Measurements from ENCODE around the gene AKAP1. TPM values are rescaled to one million over a fixed set of nuclear protein-coding genes. Genes with fewer than 3 reads are reported as not detected.

AKAP1 gene
- total and polyA plus RNA-seq, 2 donors (not counting 1 experiment from before 2014, with no cell fraction given), result 20.1 to 26.6 TPM

DNA sequence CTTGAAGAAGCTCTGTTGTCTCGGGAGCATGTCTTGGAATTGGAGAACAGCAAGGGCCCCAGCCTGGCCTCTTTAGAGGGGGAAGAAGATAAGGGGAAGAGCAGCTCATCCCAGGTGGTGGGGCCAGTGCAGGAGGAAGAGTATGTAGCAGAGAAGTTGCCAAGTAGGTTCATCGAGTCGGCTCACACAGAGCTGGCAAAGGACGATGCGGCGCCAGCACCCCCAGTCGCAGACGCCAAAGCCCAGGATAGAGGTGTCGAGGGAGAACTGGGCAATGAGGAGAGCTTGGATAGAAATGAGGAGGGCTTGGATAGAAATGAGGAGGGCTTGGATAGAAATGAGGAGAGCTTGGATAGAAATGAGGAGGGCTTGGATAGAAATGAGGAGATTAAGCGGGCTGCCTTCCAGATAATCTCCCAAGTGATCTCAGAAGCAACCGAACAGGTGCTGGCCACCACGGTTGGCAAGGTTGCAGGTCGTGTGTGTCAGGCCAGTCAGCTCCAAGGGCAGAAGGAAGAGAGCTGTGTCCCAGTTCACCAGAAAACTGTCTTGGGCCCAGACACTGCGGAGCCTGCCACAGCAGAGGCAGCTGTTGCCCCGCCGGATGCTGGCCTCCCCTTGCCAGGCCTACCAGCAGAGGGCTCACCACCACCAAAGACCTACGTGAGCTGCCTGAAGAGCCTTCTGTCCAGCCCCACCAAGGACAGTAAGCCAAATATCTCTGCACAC lies 21.2 kb downstream of the AKAP1 start:
- no peaks in the 10 kb centered on the region for H3K9me3 Mint-ChIP-seq (ENCODE audit: insufficient read depth)
- POLR2A ChIA-PET, result interaction anchor here (0.5 kb wide), 1 partner anchor 211 kb away, joined by 7 read pairs; no protein-coding TSS in a partner anchor
- no peak overlapping the region for H3K27ac Mint-ChIP-seq
- Histone ChIP-seq H3K9ac (ENCODE audit: low read length) (no peak overlapping the region), H3K27me3 (replicated peaks in 1 of 4; ENCODE audit: control extremely low read depth in 1 of 4, control insufficient read depth in 3 of 4, insufficient read depth in 4 of 4, low read length in 3 of 4) (no peaks in the 10 kb centered on the region), H3K36me3 (replicated peaks in 1 of 2; ENCODE audit: control extremely low read depth in 1 of 2, control insufficient read depth in 1 of 2, extremely low read depth in 1 of 2, insufficient read depth in 2 of 2, low read length in 1 of 2) (peaks cover 0 to 13% of the 10 kb centered on the region in 2 experiments), H3K9me3 (ENCODE audit: control extremely low read depth in 1 of 3, control insufficient read depth in 2 of 3, insufficient read depth in 1 of 3, low read length in 2 of 3) (no peaks in the 10 kb centered on the region), H3K4me1 (ENCODE audit: control insufficient read depth in 2 of 2, insufficient read depth in 2 of 2, low read length in 2 of 2) (peaks cover 12 to 14% of the 10 kb centered on the region in 2 donors), H4K20me1 (ENCODE audit: control insufficient read depth, insufficient read depth, low read length, poor library complexity, severe bottlenecking) (peaks cover 26% of the 10 kb centered on the region), H3K79me2 (ENCODE audit: control insufficient read depth, insufficient read depth, low read length) (peaks cover 34% of the 10 kb centered on the region), H3K4me2 (replicated peaks; ENCODE audit: low read depth, low read length, poor library complexity, severe bottlenecking) (no peak overlapping the region), H2AFZ (ENCODE audit: insufficient read depth, low read depth, low read length, poor library complexity, severe bottlenecking) (no peak overlapping the region), H3K27ac (ENCODE audit: low read length in 2 of 2) (no peak overlapping the region), H3K4me3 (ENCODE audit: control extremely low read depth in 1 of 5, extremely low read depth in 1 of 5, insufficient read depth in 1 of 5, low read depth in 2 of 5, low read length in 4 of 5) (no peak overlapping the region)
- WGBS (ENCODE audit: insufficient coverage), result 96% methylated on average over 17 of the region's 17 CpGs
- H3K4me1 Mint-ChIP-seq, result peaks cover 14% of the 10 kb centered on the region
- H3K27me3 Mint-ChIP-seq, result no peaks in the 10 kb centered on the region
- H3K4me3 Mint-ChIP-seq, result no peak overlapping the region
- intact Hi-C loops (cut with micrococcal nuclease), result no loop called here
- no peak for ATAC-seq (ENCODE audit: low read depth)
- CTCF ChIA-PET, result interaction anchor here (0.8 kb wide), 2 partner anchors 8 to 901 kb away, joined by 3 read pairs; no protein-coding TSS in a partner anchor
- no peak for DNase-seq
- no peak for TF ChIP-seq EZH2 (IDR thresholded peaks at IDR 0.05; ENCODE audit: borderline replicate concordance, insufficient read depth, low read depth, low read length, poor library complexity, severe bottlenecking)
- TF ChIP-seq, protein P1, sequence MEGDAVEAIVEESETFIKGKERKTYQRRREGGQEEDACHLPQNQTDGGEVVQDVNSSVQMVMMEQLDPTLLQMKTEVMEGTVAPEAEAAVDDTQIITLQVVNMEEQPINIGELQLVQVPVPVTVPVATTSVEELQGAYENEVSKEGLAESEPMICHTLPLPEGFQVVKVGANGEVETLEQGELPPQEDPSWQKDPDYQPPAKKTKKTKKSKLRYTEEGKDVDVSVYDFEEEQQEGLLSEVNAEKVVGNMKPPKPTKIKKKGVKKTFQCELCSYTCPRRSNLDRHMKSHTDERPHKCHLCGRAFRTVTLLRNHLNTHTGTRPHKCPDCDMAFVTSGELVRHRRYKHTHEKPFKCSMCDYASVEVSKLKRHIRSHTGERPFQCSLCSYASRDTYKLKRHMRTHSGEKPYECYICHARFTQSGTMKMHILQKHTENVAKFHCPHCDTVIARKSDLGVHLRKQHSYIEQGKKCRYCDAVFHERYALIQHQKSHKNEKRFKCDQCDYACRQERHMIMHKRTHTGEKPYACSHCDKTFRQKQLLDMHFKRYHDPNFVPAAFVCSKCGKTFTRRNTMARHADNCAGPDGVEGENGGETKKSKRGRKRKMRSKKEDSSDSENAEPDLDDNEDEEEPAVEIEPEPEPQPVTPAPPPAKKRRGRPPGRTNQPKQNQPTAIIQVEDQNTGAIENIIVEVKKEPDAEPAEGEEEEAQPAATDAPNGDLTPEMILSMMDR (IDR thresholded peaks at IDR 0.05), result no peak

DNA sequence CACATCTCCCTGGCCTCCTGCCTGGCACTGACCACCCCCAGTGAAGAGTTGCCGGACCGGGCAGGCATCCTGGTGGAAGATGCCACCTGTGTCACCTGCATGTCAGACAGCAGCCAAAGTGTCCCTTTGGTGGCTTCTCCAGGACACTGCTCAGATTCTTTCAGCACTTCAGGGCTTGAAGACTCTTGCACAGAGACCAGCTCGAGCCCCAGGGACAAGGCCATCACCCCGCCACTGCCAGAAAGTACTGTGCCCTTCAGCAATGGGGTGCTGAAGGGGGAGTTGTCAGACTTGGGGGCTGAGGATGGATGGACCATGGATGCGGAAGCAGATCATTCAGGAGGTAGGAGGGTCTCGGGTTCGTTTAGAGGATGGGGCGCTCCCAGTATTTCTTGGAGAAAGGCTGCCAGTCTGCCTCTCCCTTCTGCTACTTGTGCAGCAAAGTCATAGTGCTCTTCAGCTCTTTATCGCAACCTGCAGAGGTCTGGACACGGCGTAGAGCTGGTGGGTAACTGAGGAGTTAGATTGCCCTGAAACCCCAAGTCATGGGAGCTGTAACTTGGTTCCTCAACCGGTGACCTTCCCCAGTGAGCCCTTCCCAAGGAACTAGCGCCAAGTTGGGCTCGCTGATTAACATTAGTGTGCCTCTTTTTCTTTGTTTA lies 21.9 kb downstream of the AKAP1 start:
- H3K4me1 Mint-ChIP-seq, result peaks cover 8% of the 10 kb centered on the region
- H3K4me3 ChIP-seq (ENCODE audit: control extremely low read depth in 1 of 5, extremely low read depth in 1 of 5, insufficient read depth in 1 of 5, low read depth in 2 of 5, low read length in 4 of 5), result no peak overlapping the region
- peaks cover 0 to 13% of the 10 kb centered on the region in 2 experiments for H3K36me3 ChIP-seq (replicated peaks in 1 of 2; ENCODE audit: control extremely low read depth in 1 of 2, control insufficient read depth in 1 of 2, extremely low read depth in 1 of 2, insufficient read depth in 2 of 2, low read length in 1 of 2)
- no peaks in the 10 kb centered on the region for H3K27me3 ChIP-seq (replicated peaks in 1 of 4; ENCODE audit: control extremely low read depth in 1 of 4, control insufficient read depth in 3 of 4, insufficient read depth in 4 of 4, low read length in 3 of 4)
- H3K79me2 ChIP-seq (ENCODE audit: control insufficient read depth, insufficient read depth, low read length), result peaks cover 27% of the 10 kb centered on the region
- TF ChIP-seq, protein P1 (IDR thresholded peaks at IDR 0.05), result no peak
- no peak for TF ChIP-seq EZH2 (IDR thresholded peaks at IDR 0.05; ENCODE audit: borderline replicate concordance, insufficient read depth, low read depth, low read length, poor library complexity, severe bottlenecking)
- peaks cover 19% of the 10 kb centered on the region for H4K20me1 ChIP-seq (ENCODE audit: control insufficient read depth, insufficient read depth, low read length, poor library complexity, severe bottlenecking)
- ATAC-seq (ENCODE audit: low read depth) (no peak), DNase-seq (no peak)
- no peaks in the 10 kb centered on the region for H3K9me3 Mint-ChIP-seq (ENCODE audit: insufficient read depth)
- H3K4me3 Mint-ChIP-seq, result no peak overlapping the region
- no peak overlapping the region for H3K27ac ChIP-seq (ENCODE audit: low read length in 2 of 2)
- no peaks in the 10 kb centered on the region for H3K9me3 ChIP-seq (ENCODE audit: control extremely low read depth in 1 of 3, control insufficient read depth in 2 of 3, insufficient read depth in 1 of 3, low read length in 2 of 3)
- no peak overlapping the region for H3K9ac ChIP-seq (ENCODE audit: low read length)
- no peak overlapping the region for H3K27ac Mint-ChIP-seq
- WGBS (ENCODE audit: insufficient coverage), result 98% methylated on average over 10 of the region's 14 CpGs
- intact Hi-C loops (cut with micrococcal nuclease), result no loop called here
- no peak overlapping the region for H3K4me2 ChIP-seq (replicated peaks; ENCODE audit: low read depth, low read length, poor library complexity, severe bottlenecking)
- CTCF ChIA-PET, result interaction anchor here (0.8 kb wide), 1 partner anchor 900 kb away, joined by 3 read pairs; no protein-coding TSS in a partner anchor
- H2AFZ ChIP-seq (ENCODE audit: insufficient read depth, low read depth, low read length, poor library complexity, severe bottlenecking), result no peak overlapping the region
- POLR2A ChIA-PET, result no interaction called here
- no peaks in the 10 kb centered on the region for H3K27me3 Mint-ChIP-seq
- peaks cover 5 to 7% of the 10 kb centered on the region in 2 donors for H3K4me1 ChIP-seq (ENCODE audit: control insufficient read depth in 2 of 2, insufficient read depth in 2 of 2, low read length in 2 of 2)

Data from B cell (primary cell).